SK-N-SH (cell line): ENCODE measurements around the gene LCE3E. TPM values are rescaled to one million over a fixed set of nuclear protein-coding genes. Genes with fewer than 3 reads are reported as not detected.

Experiments
- CTCF ChIA-PET: fragments of 300-600, 350-600 bp; formaldehyde crosslinking; extraction: SDS; loops from one replicate; lab custom pipeline; 2021; lab: Yijun Ruan, JAX
- POLR2A ChIA-PET: fragments of 350-600 bp; sonication (Branson Sonifier 250); formaldehyde crosslinking; extraction: SDS; loops from one replicate; lab custom pipeline; 2020; ENCODE audit warnings: antibody characterized with exemption, inconsistent platforms; lab: Yijun Ruan, JAX
- DNase-seq: peaks from one replicate; pipeline ENCODE4 v3.0.0; 2012
- H2AFZ ChIP-seq: fragments of 200-600 bp; sonication (generic); 2 replicates; pipeline ENCODE4 v1.8.1; 2016; ENCODE audit warnings: antibody characterized with exemption, mild to moderate bottlenecking, low read depth
- H3F3A ChIP-seq: fragments of 200-600 bp; sonication (generic); replicated peaks from 2 replicates; pipeline ENCODE3; 2016; ENCODE audit warnings: antibody characterized with exemption, mild to moderate bottlenecking; ENCODE audit not compliant: insufficient read depth
- H3K27ac ChIP-seq, 2 experiments: fragments of 200-500 bp in 1 of 2; fragments of 200-600 bp in 1 of 2; sonication (Bioruptor generic) in 1 of 2; sonication (generic), shearing (Covaris generic) in 1 of 2; 2 replicates each; pipeline versions ENCODE4 v1.5.1 to v1.6.1; 2014 to 2016; ENCODE audit warnings: low read depth in 2 of 2, inconsistent platforms in 1 of 2, low read length in 1 of 2, mild to moderate bottlenecking in 1 of 2, mixed read lengths in 1 of 2
- H3K27me3 ChIP-seq: fragments of 200-600 bp; sonication (generic), shearing (Covaris generic); 2 replicates; pipeline ENCODE4 v1.6.1; 2016; ENCODE audit warnings: mixed run types; ENCODE audit not compliant: insufficient read depth
- H3K36me3 ChIP-seq, 2 experiments: fragments of 200-500 bp in 1 of 2; fragments of 200-600 bp in 1 of 2; sonication (Bioruptor generic) in 1 of 2; sonication (generic) in 1 of 2; replicated peaks in 1 of 2; 2 replicates each; pipeline versions ENCODE3 to v1.5.1; 2014 to 2016; ENCODE audit warnings: low read length in 1 of 2, mild to moderate bottlenecking in 1 of 2; ENCODE audit not compliant: insufficient read depth in 2 of 2, control insufficient read depth in 1 of 2
- H3K4me1 ChIP-seq, 2 experiments: fragments of 200-500 bp in 1 of 2; fragments of 200-600 bp in 1 of 2; sonication (Bioruptor generic) in 1 of 2; sonication (generic), shearing (Covaris generic) in 1 of 2; 2 replicates each; pipeline versions ENCODE4 v1.5.1 to v1.6.1; 2014 to 2016; ENCODE audit warnings: low read depth in 1 of 2, low read length in 1 of 2, mixed run types in 1 of 2; ENCODE audit not compliant: insufficient read depth in 2 of 2, control insufficient read depth in 1 of 2
- H3K4me2 ChIP-seq: fragments of 200-600 bp; sonication (generic), shearing (Covaris generic); 2 replicates; pipeline ENCODE4 v1.6.1; 2017; ENCODE audit warnings: mixed run types
- H3K4me3 ChIP-seq, 2 experiments: fragments of 200-500 bp in 1 of 2; fragments of 200-600 bp in 1 of 2; sonication (Bioruptor generic) in 1 of 2; sonication (generic), shearing (Covaris generic) in 1 of 2; 2 replicates each; pipeline versions ENCODE4 v1.5.1 to v1.8.1; 2014 to 2016; ENCODE audit warnings: low read depth in 2 of 2, inconsistent platforms in 1 of 2, low read length in 1 of 2, mild to moderate bottlenecking in 1 of 2, mixed read lengths in 1 of 2, moderate library complexity in 1 of 2
- H3K79me2 ChIP-seq: fragments of 200-600 bp; sonication (generic); 2 replicates; pipeline ENCODE4 v1.8.1; 2017; ENCODE audit warnings: mild to moderate bottlenecking; ENCODE audit not compliant: insufficient read depth
- H3K9ac ChIP-seq: fragments of 200-600 bp; sonication (generic); 2 replicates; pipeline ENCODE4 v1.6.1; 2017; ENCODE audit warnings: mixed run types
- H3K9me2 ChIP-seq: fragments of 200-600 bp; sonication (generic); 2 replicates; pipeline ENCODE4 v1.6.1; 2017; ENCODE audit warnings: mixed run types
- H3K9me3 ChIP-seq: fragments of 200-600 bp; sonication (generic); 2 replicates; pipeline ENCODE4 v1.6.1; 2017; ENCODE audit warnings: mixed run types, mild to moderate bottlenecking, moderate library complexity
- H4K20me1 ChIP-seq: fragments of 200-600 bp; sonication (generic); 2 replicates; pipeline ENCODE4 v1.6.1; 2017; ENCODE audit warnings: mild to moderate bottlenecking, mixed run types; ENCODE audit not compliant: insufficient read depth
- CTCF ChIP-seq: fragments of 200-600 bp; sonication (generic); IDR thresholded peaks from 2 replicates; pipeline ENCODE4 v1.6.1; 2017; ENCODE audit warnings: antibody characterized with exemption, mild to moderate bottlenecking, moderate library complexity
- JUND ChIP-seq: IDR thresholded peaks from 2 replicates; pipeline ENCODE4 v1.4.0; 2012
- MAX ChIP-seq: IDR thresholded peaks from 2 replicates; pipeline ENCODE4 v1.4.0; 2012; ENCODE audit warnings: low read depth
- MXI1 ChIP-seq: IDR thresholded peaks from 2 replicates; pipeline ENCODE4 v1.6.1; 2012; ENCODE audit warnings: mild to moderate bottlenecking, low read depth, low read length, improper control_type of control experiment
- RAD21 ChIP-seq: IDR thresholded peaks from 2 replicates; pipeline ENCODE4 v1.6.1; 2012; ENCODE audit warnings: mild to moderate bottlenecking, low read length
- TCF12 ChIP-seq: IDR thresholded peaks from 2 replicates; pipeline ENCODE4 v1.4.0; 2012
- TEAD4 ChIP-seq: IDR thresholded peaks from 2 replicates; pipeline ENCODE4 v1.4.0; 2012; ENCODE audit warnings: mild to moderate bottlenecking, borderline replicate concordance; ENCODE audit not compliant: insufficient read depth
- USF1 ChIP-seq: IDR thresholded peaks from 2 replicates; pipeline ENCODE4 v1.4.0; 2012; ENCODE audit warnings: low read depth, borderline replicate concordance
- YY1 ChIP-seq: IDR thresholded peaks from 2 replicates; pipeline ENCODE4 v1.4.0; 2012; ENCODE audit warnings: low read depth, mild to moderate bottlenecking
- WGBS: methylation state at CpG from one replicate; pipeline ENCODE4 v1.1.6; 2017; ENCODE audit warnings: low lambda C conversion rate; 5-methylcytosine and 5-hydroxymethylcytosine counted together
- polyA plus RNA-seq, 3 experiments: library from polyadenylated mRNA; depleted of rRNA; stranded (reverse); fragments of >200 nt; gene quantifications; 2 replicates each; pipeline ENCODE4 v1.2.3, GENCODE V29; 2012

LCE3E gene
- polyA plus RNA-seq, 1 of the 3 experiments (the other 2 are of a cell fraction) = not detected

GRCh38 chr1:152533327-152533938 is 33.1 kb downstream of the LCE3E start:
- peak; percentile 45 for DNase-seq

GRCh38 chr1:152525080-152525641 is 41.4 kb downstream of the LCE3E start:
- H3K4me1 ChIP-seq = no peaks in the 10 kb centered on the region
- POLR2A ChIA-PET = no interaction called here

More at GRCh38 chr1:152533327-152533938, 33.1 kb downstream of the LCE3E start:
- Histone ChIP-seq H3K4me2 (no peak overlapping the region), H4K20me1 (no peaks in the 10 kb centered on the region), H3K27me3 (peaks cover 31% of the 10 kb centered on the region; the same call in 1 of the 2 replicates), H3K4me3 (no peak overlapping the region), H3K9ac (no peak overlapping the region), H3K9me2 (no peaks in the 10 kb centered on the region), H3F3A (no peaks in the 10 kb centered on the region), H3K27ac (no peak overlapping the region), H3K4me1 (no peaks in the 10 kb centered on the region), H2AFZ (no peak overlapping the region), H3K36me3 (no peaks in the 10 kb centered on the region), H3K9me3 (no peaks in the 10 kb centered on the region), H3K79me2 (no peaks in the 10 kb centered on the region)
- ChIA-PET CTCF (interaction anchor here (0.5 to 3.4 kb wide), 15 partner anchors 9 to 290 kb away, joined by 3 to 15 read pairs (median 4); no protein-coding TSS in a partner anchor), POLR2A (no interaction called here)
- no peak for TF ChIP-seq MAX
- no peak for TF ChIP-seq TCF12
- peak; percentile 58 for TF ChIP-seq RAD21
- no peak for TF ChIP-seq YY1
- TF ChIP-seq TEAD4 = no peak
- TF ChIP-seq MXI1 = no peak
- TF ChIP-seq CTCF = peak; percentile 79
- 16% methylated on average over 7 of the region's 7 CpGs for WGBS

More at GRCh38 chr1:152525080-152525641, 41.4 kb downstream of the LCE3E start:
- H3K4me3 ChIP-seq = no peak overlapping the region
- no peak overlapping the region for H2AFZ ChIP-seq
- no peaks in the 10 kb centered on the region for H3K9me2 ChIP-seq
- CTCF ChIA-PET = interaction anchor here (1.0 kb wide), 1 partner anchor 8 kb away, joined by 3 read pairs; no protein-coding TSS in a partner anchor
- no peaks in the 10 kb centered on the region for H4K20me1 ChIP-seq
- H3K4me2 ChIP-seq = no peak overlapping the region
- no peaks in the 10 kb centered on the region for H3K36me3 ChIP-seq
- no peaks in the 10 kb centered on the region for H3F3A ChIP-seq
- no peaks in the 10 kb centered on the region for H3K79me2 ChIP-seq
- 0% methylated on average over 1 of the region's 1 CpG for WGBS
- no peaks in the 10 kb centered on the region for H3K9me3 ChIP-seq
- H3K9ac ChIP-seq = no peak overlapping the region
- no peaks in the 10 kb centered on the region; the same call in 1 of the 2 replicates for H3K27me3 ChIP-seq
- DNase-seq = no peak
- H3K27ac ChIP-seq = no peak overlapping the region
- TF ChIP-seq USF1 (no peak), JUND (no peak)
